HG02970 (cell line): ENCODE results near the gene BFSP1.

Experiments
- ATAC-seq: cut with Tn5 transposase; IDR thresholded peaks from one replicate; pipeline ENCODE4 v1.9.1; 2021; ENCODE audit warnings: mild to moderate bottlenecking, moderate library complexity, moderate number of reproducible peaks; ENCODE audit not compliant: unreplicated experiment, low FRiP score

The BFSP1 gene

GRCh38 chr20:17524560-17524959 lies 6.6 kb downstream of the BFSP1 start:
- ATAC-seq = no peak

- ATAC-seq = no peak
Measured at GRCh38 chr20:17523326-17523725, 7.9 kb downstream of the BFSP1 start.

GRCh38 chr20:17522528-17522927 lies 8.7 kb downstream of the BFSP1 start:
- no peak for ATAC-seq

- ATAC-seq = no peak
Measured at GRCh38 chr20:17520583-17520982, 10.6 kb downstream of the BFSP1 start.

GRCh38 chr20:17519606-17520285 lies 11.4 kb downstream of the BFSP1 start:
- ATAC-seq = no peak

GRCh38 chr20:17518339-17519052 lies 12.7 kb downstream of the BFSP1 start:
- no peak for ATAC-seq

- no peak for ATAC-seq
Measured at GRCh38 chr20:17515053-17515452, 16.1 kb downstream of the BFSP1 start.

GRCh38 chr20:17513939-17514338 lies 17.2 kb downstream of the BFSP1 start:
- no peak for ATAC-seq

- ATAC-seq = no peak
Measured at GRCh38 chr20:17511401-17511800, 19.8 kb downstream of the BFSP1 start.

GRCh38 chr20:17510548-17510947 lies 20.6 kb downstream of the BFSP1 start:
- no peak for ATAC-seq

GRCh38 chr20:17508756-17509155 lies 22.4 kb downstream of the BFSP1 start:
- no peak for ATAC-seq

- no peak for ATAC-seq
Measured at GRCh38 chr20:17507531-17507930, 23.6 kb downstream of the BFSP1 start.

- ATAC-seq = no peak
Measured at GRCh38 chr20:17507032-17507431, 24.1 kb downstream of the BFSP1 start.

GRCh38 chr20:17505636-17506517 lies 25.3 kb downstream of the BFSP1 start:
- no peak for ATAC-seq

GRCh38 chr20:17504898-17505635 lies 26.1 kb downstream of the BFSP1 start:
- no peak for ATAC-seq

- no peak for ATAC-seq
Measured at GRCh38 chr20:17504066-17504897, 26.9 kb downstream of the BFSP1 start.

- ATAC-seq = no peak
Measured at GRCh38 chr20:17503301-17504065, 27.7 kb downstream of the BFSP1 start.

GRCh38 chr20:17502105-17502504 lies 29.1 kb downstream of the BFSP1 start:
- ATAC-seq = no peak

GRCh38 chr20:17501701-17502100 lies 29.5 kb downstream of the BFSP1 start:
- ATAC-seq = no peak
